ENCODE measurements around the gene PUM2. TPM values are rescaled to one million over a fixed set of nuclear protein-coding genes. Genes with fewer than 3 reads are reported as not detected.

PUM2 gene
- total and polyA plus RNA-seq, 8 donors = 86.4 to 129 (median 118) TPM

GRCh38 chr2:20317690-20318089, 33.0 kb downstream of the PUM2 start:
- H3K27ac ChIP-seq = no peak overlapping the region
- DNase-seq (no peak), ATAC-seq (no peak)
- intact Hi-C loops (cut with DNase I) = no loop called here
- H3K4me1 ChIP-seq = peaks cover 0 to 7% of the 10 kb centered on the region in 2 donors
- no peaks in the 10 kb centered on the region for H3K27me3 ChIP-seq
- H3K4me3 ChIP-seq = no peak overlapping the region
- H3K9me3 ChIP-seq = no peaks in the 10 kb centered on the region
- H3K36me3 ChIP-seq = peaks cover 0 to 71% of the 10 kb centered on the region in 2 donors
- no peak for TF ChIP-seq CTCF (IDR thresholded peaks at IDR 0.05)

- intact Hi-C loops (cut with DNase I) = no loop called here
- ATAC-seq = no peak
- Histone ChIP-seq H3K36me3 (peaks cover 0 to 71% of the 10 kb centered on the region in 2 donors), H3K4me1 (peaks cover 0 to 2% of the 10 kb centered on the region in 2 donors), H3K9me3 (no peaks in the 10 kb centered on the region), H3K27me3 (no peaks in the 10 kb centered on the region), H3K4me3 (no peak overlapping the region), H3K27ac (no peak overlapping the region)
- no peak for TF ChIP-seq CTCF (IDR thresholded peaks at IDR 0.05)
- no peak for DNase-seq
Observed at GRCh38 chr2:20317197-20317596, 33.4 kb downstream of the PUM2 start.

- no peak for TF ChIP-seq CTCF (IDR thresholded peaks at IDR 0.05)
- no peaks in the 10 kb centered on the region for H3K9me3 ChIP-seq
- H3K36me3 ChIP-seq = peaks cover 0 to 90% of the 10 kb centered on the region in 2 donors
- no peak overlapping the region for H3K27ac ChIP-seq
- intact Hi-C loops (cut with DNase I) = no loop called here
- ATAC-seq (no peak), DNase-seq (no peak)
- H3K27me3 ChIP-seq = no peaks in the 10 kb centered on the region
- no peak overlapping the region for H3K4me3 ChIP-seq
- H3K4me1 ChIP-seq = no peaks in the 10 kb centered on the region
Observed at GRCh38 chr2:20314562-20315501, 35.8 kb downstream of the PUM2 start.

- Histone ChIP-seq H3K9me3 (no peaks in the 10 kb centered on the region), H3K27me3 (no peaks in the 10 kb centered on the region), H3K4me1 (no peaks in the 10 kb centered on the region), H3K4me3 (no peak overlapping the region), H3K36me3 (peaks cover 0 to 87% of the 10 kb centered on the region in 2 donors), H3K27ac (no peak overlapping the region)
- no peak for TF ChIP-seq CTCF (IDR thresholded peaks at IDR 0.05)
- ATAC-seq (no peak), DNase-seq (no peak)
- intact Hi-C loops (cut with DNase I) = no loop called here
Observed at GRCh38 chr2:20313659-20314058, 37.0 kb downstream of the PUM2 start.

DNA sequence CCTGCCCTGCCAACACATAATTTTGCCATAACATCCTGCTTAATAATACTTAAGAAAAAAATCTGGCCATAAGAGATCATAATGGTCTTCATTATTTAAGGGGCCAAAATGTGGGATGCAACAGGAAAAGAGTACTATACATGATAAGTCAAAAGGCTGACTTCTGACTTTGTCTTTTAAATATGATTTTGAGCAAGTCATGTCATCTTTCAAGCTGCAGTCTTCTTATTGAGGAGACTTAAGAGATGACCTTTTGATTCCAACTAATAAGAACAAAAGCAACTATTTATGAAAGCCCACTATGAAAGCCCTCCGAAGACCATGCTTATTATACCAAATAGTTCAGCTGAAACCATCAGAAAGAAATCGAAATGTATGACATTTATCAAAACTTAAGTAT, 41.6 kb downstream of the PUM2 start:
- no peak for ATAC-seq

More for the DNA sequence above, 41.6 kb downstream of the PUM2 start:
- Histone ChIP-seq H3K27ac (no peak overlapping the region), H3K4me3 (no peak overlapping the region), H3K4me1 (no peaks in the 10 kb centered on the region), H3K27me3 (no peaks in the 10 kb centered on the region), H3K9me3 (no peaks in the 10 kb centered on the region), H3K36me3 (peaks cover 0 to 88% of the 10 kb centered on the region in 2 donors)
- no peak for DNase-seq
- TF ChIP-seq CTCF (IDR thresholded peaks at IDR 0.05) = no peak
- intact Hi-C loops (cut with DNase I) = no loop called here
